CD4-positive, alpha-beta T cell treated with Interleukin-15 for 4 hours (primary cell): ENCODE results near the gene C14orf180.
"Not testable (repeated sequence)": the region's sequence is repeated elsewhere in the genome, so short reads cannot be mapped to it uniquely, and the experiment has no call there.

Experiments
- DNase-seq: peaks from one replicate; pipeline ENCODE4 v3.0.0-alpha.2; 2020; ENCODE audit warnings: low spot score

C14orf180 gene

GRCh38 chr14:104614126-104614812 is 34.7 kb downstream of the C14orf180 start:
- no peak for DNase-seq

GRCh38 chr14:104624939-104625338 is 45.4 kb downstream of the C14orf180 start:
- DNase-seq = no peak

GRCh38 chr14:104632781-104633180 is 53.2 kb downstream of the C14orf180 start:
- DNase-seq = no peak

- no peak for DNase-seq
Observed at GRCh38 chr14:104633276-104634137, 53.9 kb downstream of the C14orf180 start.

GRCh38 chr14:104634138-104634760 is 54.7 kb downstream of the C14orf180 start:
- no peak for DNase-seq

- DNase-seq = no peak
Observed at GRCh38 chr14:104634886-104635570, 55.5 kb downstream of the C14orf180 start.

- DNase-seq = no peak
Observed at GRCh38 chr14:104635717-104636116, 56.2 kb downstream of the C14orf180 start.

GRCh38 chr14:104636131-104636530 is 56.6 kb downstream of the C14orf180 start:
- no peak for DNase-seq

- DNase-seq = not testable (repeated sequence)
Observed at GRCh38 chr14:104636846-104637545, 57.4 kb downstream of the C14orf180 start.

GRCh38 chr14:104637546-104638003 is 58.0 kb downstream of the C14orf180 start:
- DNase-seq = no peak

GRCh38 chr14:104638190-104638589 is 58.6 kb downstream of the C14orf180 start:
- DNase-seq = no peak

- DNase-seq = no peak
Observed at GRCh38 chr14:104638927-104639450, 59.4 kb downstream of the C14orf180 start.

GRCh38 chr14:104639471-104639870 is 59.9 kb downstream of the C14orf180 start:
- DNase-seq = no peak
